Fibroblast of mammary gland (primary cell): ENCODE measurements around the gene KIF26B.

Experiments
- DNase-seq: peaks from one replicate; pipeline ENCODE4 v3.0.0-alpha.2; 2010; ENCODE audit warnings: low read depth
- H3K4me3 ChIP-seq: 2 replicates; pipeline ENCODE4 v1.5.1; 2011; ENCODE audit warnings: low read depth, mild to moderate bottlenecking, low read length, moderate library complexity; ENCODE audit not compliant: control insufficient read depth
- TF ChIP-seq, protein P1 (sequence below): conservative IDR thresholded peaks from 2 replicates; pipeline ENCODE4 v1.5.1; 2011; ENCODE audit warnings: low read depth, low read length, inconsistent platforms; ENCODE audit not compliant: control insufficient read depth, insufficient read depth

The KIF26B gene

DNA sequence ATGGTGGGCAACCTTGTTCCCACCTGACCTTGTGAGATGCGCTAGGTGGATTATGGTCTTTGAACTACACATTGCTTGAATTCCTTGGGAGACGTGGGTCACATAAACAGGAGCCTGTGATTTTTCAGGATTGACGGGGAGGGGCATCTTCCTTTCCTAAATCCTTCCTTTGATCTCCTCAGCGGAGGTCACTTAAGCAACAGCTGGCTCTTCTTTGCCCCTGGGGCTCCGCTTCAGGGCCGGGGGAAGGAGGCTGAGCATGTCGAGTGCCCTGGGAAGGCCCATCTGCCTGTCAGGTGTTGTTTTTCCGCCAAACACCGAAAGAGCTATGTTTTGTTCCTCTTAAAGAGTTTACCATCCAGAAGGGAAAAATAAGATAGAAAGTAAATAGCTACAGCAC, 40.6 kb downstream of the KIF26B start:
- DNase-seq = no peak
- no peak overlapping the region for H3K4me3 ChIP-seq
- TF ChIP-seq, protein P1, sequence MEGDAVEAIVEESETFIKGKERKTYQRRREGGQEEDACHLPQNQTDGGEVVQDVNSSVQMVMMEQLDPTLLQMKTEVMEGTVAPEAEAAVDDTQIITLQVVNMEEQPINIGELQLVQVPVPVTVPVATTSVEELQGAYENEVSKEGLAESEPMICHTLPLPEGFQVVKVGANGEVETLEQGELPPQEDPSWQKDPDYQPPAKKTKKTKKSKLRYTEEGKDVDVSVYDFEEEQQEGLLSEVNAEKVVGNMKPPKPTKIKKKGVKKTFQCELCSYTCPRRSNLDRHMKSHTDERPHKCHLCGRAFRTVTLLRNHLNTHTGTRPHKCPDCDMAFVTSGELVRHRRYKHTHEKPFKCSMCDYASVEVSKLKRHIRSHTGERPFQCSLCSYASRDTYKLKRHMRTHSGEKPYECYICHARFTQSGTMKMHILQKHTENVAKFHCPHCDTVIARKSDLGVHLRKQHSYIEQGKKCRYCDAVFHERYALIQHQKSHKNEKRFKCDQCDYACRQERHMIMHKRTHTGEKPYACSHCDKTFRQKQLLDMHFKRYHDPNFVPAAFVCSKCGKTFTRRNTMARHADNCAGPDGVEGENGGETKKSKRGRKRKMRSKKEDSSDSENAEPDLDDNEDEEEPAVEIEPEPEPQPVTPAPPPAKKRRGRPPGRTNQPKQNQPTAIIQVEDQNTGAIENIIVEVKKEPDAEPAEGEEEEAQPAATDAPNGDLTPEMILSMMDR = no peak

DNA sequence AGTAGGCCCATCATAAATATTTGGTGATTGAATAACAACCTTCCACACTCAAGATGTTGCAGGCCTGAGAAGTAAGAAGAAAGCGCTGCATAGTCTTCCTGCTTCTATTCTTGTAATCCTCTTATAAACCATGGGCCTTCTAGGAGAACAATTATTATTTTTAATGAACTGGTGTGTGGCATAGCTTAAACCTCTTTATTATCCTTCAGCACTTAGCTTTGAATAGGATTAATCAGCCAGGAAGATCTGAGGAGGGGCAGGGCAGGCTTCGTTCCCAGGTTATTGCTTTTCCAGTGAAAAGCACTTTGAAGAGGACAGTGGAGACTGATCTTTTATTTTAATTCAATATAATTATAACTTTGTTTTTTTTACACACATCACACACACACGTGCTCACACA, 42.3 kb downstream of the KIF26B start:
- DNase-seq = no peak
- TF ChIP-seq, protein P1 = no peak
- H3K4me3 ChIP-seq = no peak overlapping the region

DNA sequence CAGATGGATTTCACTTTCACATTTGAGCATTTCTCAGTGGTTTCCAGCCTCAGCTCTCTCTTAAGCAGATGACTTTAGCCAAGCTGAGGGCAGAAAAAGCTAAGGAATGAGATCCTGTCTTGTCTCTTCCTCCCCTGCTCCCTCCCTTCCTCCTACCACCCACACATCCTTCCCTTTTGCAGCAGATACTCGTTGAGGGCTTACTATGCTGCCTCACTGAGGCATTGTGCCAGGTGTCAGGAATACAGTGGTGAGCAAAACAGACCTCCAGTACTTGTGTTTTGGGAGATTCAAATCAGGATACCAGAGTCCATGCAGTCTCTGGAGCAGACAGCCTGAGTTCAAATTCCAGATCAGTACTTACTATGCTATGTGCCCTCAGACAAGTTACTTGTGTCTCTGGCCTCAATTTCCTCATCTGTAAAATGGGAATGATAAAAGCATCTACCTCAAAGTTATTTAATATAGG, 43.2 kb downstream of the KIF26B start:
- TF ChIP-seq, protein P1 = no peak
- peak; percentile 77 for DNase-seq
- no peak overlapping the region for H3K4me3 ChIP-seq

DNA sequence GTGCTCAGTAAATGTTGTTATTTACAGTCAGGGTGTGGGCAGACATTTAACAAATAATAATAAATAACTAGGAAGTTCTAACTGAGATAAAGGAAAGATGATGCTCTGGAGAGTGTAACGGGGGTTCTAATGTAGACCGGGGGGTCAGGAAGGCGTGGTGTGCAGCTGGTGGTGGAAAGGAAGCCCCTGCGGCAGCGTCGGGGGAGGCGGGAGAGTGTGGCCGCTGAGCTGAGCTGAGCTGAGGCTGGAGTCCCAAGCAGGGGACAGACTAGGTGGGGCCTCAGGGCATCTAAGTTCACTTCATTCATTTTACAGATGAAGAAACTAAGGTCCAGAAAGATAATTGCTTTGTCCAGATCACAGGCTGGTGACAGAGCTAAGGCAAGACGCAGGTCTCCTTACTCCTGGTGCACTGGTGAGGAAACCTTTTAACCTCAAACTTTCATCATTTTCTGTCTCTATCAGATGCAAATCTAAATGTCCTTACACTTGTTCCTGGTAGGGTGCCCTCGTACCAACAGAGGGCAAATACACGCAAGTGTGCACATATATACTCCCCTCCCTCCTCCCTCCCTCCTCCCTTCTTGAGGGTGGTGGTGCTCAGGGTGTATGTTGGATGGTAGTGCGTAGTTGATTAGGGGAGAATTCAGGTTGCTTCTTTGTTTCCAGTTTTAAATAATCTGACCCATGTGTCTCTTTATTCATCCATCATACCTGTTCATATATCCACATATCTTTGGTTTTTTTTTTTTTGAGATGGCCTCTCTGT, 44.1 kb downstream of the KIF26B start:
- H3K4me3 ChIP-seq = no peak overlapping the region
- DNase-seq = no peak
- TF ChIP-seq, protein P1 = no peak

DNA sequence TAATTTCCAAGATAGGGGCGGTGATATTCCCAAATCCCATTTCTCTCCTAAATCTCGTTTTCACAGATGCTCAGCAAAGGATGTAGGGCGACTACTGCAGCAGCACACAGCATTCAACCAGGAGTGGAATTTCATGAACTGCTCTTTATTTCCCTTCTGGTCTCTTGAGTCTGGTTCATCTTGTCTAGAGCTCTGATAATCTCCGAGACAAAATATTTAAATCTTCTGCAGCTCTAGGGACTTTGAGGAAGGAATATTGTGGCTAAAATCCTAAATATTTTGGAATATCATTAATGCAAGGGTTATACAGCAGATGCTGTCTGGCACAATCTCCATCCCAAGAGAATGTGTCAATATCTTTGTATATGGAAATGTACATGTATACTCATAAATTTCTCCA, 45.4 kb downstream of the KIF26B start:
- no peak for DNase-seq
- no peak overlapping the region for H3K4me3 ChIP-seq
- TF ChIP-seq, protein P1 = no peak

DNA sequence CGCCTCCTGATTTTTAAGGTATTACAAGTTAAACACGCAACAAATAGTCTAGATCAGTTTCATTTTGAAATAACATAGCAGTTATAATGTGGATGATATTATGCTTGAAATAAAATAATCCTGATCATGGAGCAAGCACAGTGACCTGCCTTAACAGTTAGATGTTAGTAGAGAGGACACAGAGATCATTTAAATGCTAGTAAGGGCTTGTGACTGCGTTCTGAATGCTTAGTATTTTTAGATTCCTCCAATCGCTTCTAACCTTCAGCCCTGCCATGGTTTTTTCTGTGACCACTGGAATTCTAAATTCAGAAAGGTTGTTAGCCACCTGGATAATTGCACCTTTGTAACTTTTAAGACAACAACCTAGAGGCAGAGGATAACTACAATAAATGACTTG, 46.4 kb downstream of the KIF26B start:
- H3K4me3 ChIP-seq = no peak overlapping the region
- no peak for DNase-seq
- TF ChIP-seq, protein P1 = no peak
